KOPT-K1 (cell line): ENCODE measurements around the gene EIF2B2.

Source experiments
- H3K27ac ChIP-seq: fragments of 200-600 bp; sonication (generic); 2 replicates; pipeline ENCODE4 v1.5.1; 2016; ENCODE audit warnings: antibody characterized with exemption, mild to moderate bottlenecking, low read depth, low read length; ENCODE audit not compliant: poor library complexity, severe bottlenecking
- H3K36me3 ChIP-seq: fragments of 200-600 bp; sonication (generic); 2 replicates; pipeline ENCODE4 v1.5.1; 2017; ENCODE audit warnings: antibody characterized with exemption, mild to moderate bottlenecking, low read length, moderate library complexity; ENCODE audit not compliant: insufficient read depth
- H3K9me3 ChIP-seq: fragments of 200-600 bp; sonication (generic); 2 replicates; pipeline ENCODE4 v1.5.1; 2017; ENCODE audit warnings: antibody characterized with exemption, low read length, mild to moderate bottlenecking; ENCODE audit not compliant: insufficient read depth, poor library complexity, severe bottlenecking

Gene EIF2B2

GRCh38 chr14:75053396-75054291, 50.9 kb downstream of the EIF2B2 start:
- peaks cover 39% of the 10 kb centered on the region for H3K36me3 ChIP-seq
- H3K27ac ChIP-seq, result no peak overlapping the region
- H3K9me3 ChIP-seq, result no peaks in the 10 kb centered on the region

- peaks cover 39% of the 10 kb centered on the region for H3K36me3 ChIP-seq
- no peak overlapping the region for H3K27ac ChIP-seq
- no peaks in the 10 kb centered on the region for H3K9me3 ChIP-seq
These were observed 51.7 kb downstream of the EIF2B2 start for GRCh38 chr14:75054421-75054820.

- Histone ChIP-seq H3K36me3 (peaks cover 51% of the 10 kb centered on the region), H3K27ac (no peak overlapping the region), H3K9me3 (peaks cover 4% of the 10 kb centered on the region)
These were observed 56.9 kb downstream of the EIF2B2 start for GRCh38 chr14:75059642-75060041.

GRCh38 chr14:75060420-75060819, 57.7 kb downstream of the EIF2B2 start:
- H3K27ac ChIP-seq, result no peak overlapping the region
- H3K36me3 ChIP-seq, result peaks cover 44% of the 10 kb centered on the region
- peaks cover 4% of the 10 kb centered on the region for H3K9me3 ChIP-seq
